H1 (cell line): ENCODE data around the gene TMEM135. TPM values are rescaled to one million over a fixed set of nuclear protein-coding genes. Genes with fewer than 3 reads are reported as not detected.

Experiments used
- CTCF ChIA-PET: fragments of 300-600 bp; sonication (Branson Sonifier 250); formaldehyde crosslinking; loops from one replicate; lab custom pipeline; 2021; ENCODE audit not compliant: partially characterized antibody; lab: Charles Lee
- POLR2A ChIA-PET: fragments of 300-600 bp; sonication (Branson Sonifier 250); formaldehyde crosslinking; loops from one replicate; lab custom pipeline; 2021; ENCODE audit warnings: inconsistent platforms; ENCODE audit not compliant: partially characterized antibody; lab: Charles Lee
- DNase-seq, 2 experiments: peaks; one replicate each; pipeline versions ENCODE4 v3.0.0 to v3.0.0-alpha.2; 2010 to 2022; ENCODE audit warnings: low spot score in 2 of 2, low read depth in 1 of 2, mixed read lengths in 1 of 2
- FAIRE-seq: peaks from 2 replicates; lab custom pipeline; 2011; peaks lifted over from hg19 to GRCh38; lab: Jason Lieb, UNC
- H2AFZ ChIP-seq: 2 replicates; pipeline ENCODE4 v1.8.1; 2012; ENCODE audit warnings: low read length, inconsistent platforms
- H2AK5ac ChIP-seq: 2 replicates; pipeline ENCODE4 v1.6.1; 2013; ENCODE audit warnings: low read depth, low read length
- H2BK120ac ChIP-seq: replicated peaks from 2 replicates; pipeline ENCODE3; 2013; ENCODE audit warnings: low read depth, low read length, inconsistent platforms
- H2BK12ac ChIP-seq: 2 replicates; pipeline ENCODE4 v1.6.1; 2013; ENCODE audit warnings: low read depth, low read length
- H2BK15ac ChIP-seq: 2 replicates; pipeline ENCODE4 v1.6.1; 2013; ENCODE audit warnings: low read length
- H2BK20ac ChIP-seq: 2 replicates; pipeline ENCODE4 v1.6.1; 2013; ENCODE audit warnings: low read length
- H2BK5ac ChIP-seq: 2 replicates; pipeline ENCODE4 v1.6.1; 2013; ENCODE audit warnings: low read depth, low read length
- H3K14ac ChIP-seq: 2 replicates; pipeline ENCODE4 v1.6.1; 2013; ENCODE audit warnings: inconsistent platforms; ENCODE audit not compliant: insufficient read length
- H3K18ac ChIP-seq: 2 replicates; pipeline ENCODE4 v1.6.1; 2013; ENCODE audit warnings: low read length; ENCODE audit errors: extremely low read depth
- H3K23ac ChIP-seq: 2 replicates; pipeline ENCODE4 v1.6.1; 2013; ENCODE audit warnings: inconsistent platforms; ENCODE audit not compliant: insufficient read length
- H3K23me2 ChIP-seq: 2 replicates; pipeline ENCODE4 v1.6.1; 2013; ENCODE audit warnings: low read depth, low read length
- H3K27ac ChIP-seq: 2 replicates; pipeline ENCODE4 v1.6.1; 2011; ENCODE audit warnings: low read depth, low read length, inconsistent platforms
- H3K27me3 ChIP-seq, 4 experiments: replicated peaks in 1 of 4; 1 replicate in 1 of 4; 2 replicates in 3 of 4; pipeline versions ENCODE4 v1.6.1 to v1.8.1; 2011 to 2013; ENCODE audit warnings: low read length in 3 of 4, mild to moderate bottlenecking in 3 of 4, inconsistent platforms in 2 of 4, mixed read lengths in 2 of 4, moderate library complexity in 1 of 4; ENCODE audit not compliant: control insufficient read depth in 3 of 4, insufficient read depth in 3 of 4; ENCODE audit errors: extremely low read depth in 1 of 4
- H3K36me3 ChIP-seq, 4 experiments: 2 replicates each; pipeline versions ENCODE4 v1.6.1 to v1.8.1; 2011 to 2013; ENCODE audit warnings: mild to moderate bottlenecking in 4 of 4, low read length in 3 of 4, moderate library complexity in 2 of 4, control low read depth in 1 of 4, inconsistent platforms in 1 of 4; ENCODE audit not compliant: insufficient read depth in 4 of 4, control insufficient read depth in 2 of 4
- H3K4ac ChIP-seq: replicated peaks from 2 replicates; pipeline ENCODE3; 2013; ENCODE audit warnings: low read length, low read depth, mixed read lengths, inconsistent platforms; ENCODE audit not compliant: insufficient read length
- H3K4me1 ChIP-seq, 4 experiments: replicated peaks in 1 of 4; 1 replicate in 1 of 4; 2 replicates in 3 of 4; pipeline versions ENCODE4 v1.6.1 to v1.8.1; 2011 to 2013; ENCODE audit warnings: low read length in 3 of 4, inconsistent platforms in 2 of 4, mixed read lengths in 1 of 4; ENCODE audit not compliant: insufficient read depth in 4 of 4, control insufficient read depth in 3 of 4
- H3K4me2 ChIP-seq, 2 experiments: 2 replicates each; pipeline versions ENCODE4 v1.6.1 to v1.8.1; 2011 to 2013; ENCODE audit warnings: low read depth in 2 of 2, low read length in 2 of 2, control low read depth in 1 of 2, inconsistent platforms in 1 of 2, mild to moderate bottlenecking in 1 of 2; ENCODE audit not compliant: insufficient read depth in 1 of 2
- H3K4me3 ChIP-seq, 4 experiments: fragments of 200-600, 300-600 bp in 1 of 4; sonication (generic), shearing (Covaris generic), sonication (Bioruptor Twin) in 1 of 4; 2 replicates each; pipeline versions ENCODE4 v1.5.1 to v1.8.1; 2011 to 2016; ENCODE audit warnings: low read length in 4 of 4, low read depth in 3 of 4, control low read depth in 2 of 4, inconsistent platforms in 2 of 4, mild to moderate bottlenecking in 2 of 4, mixed read lengths in 1 of 4, moderate library complexity in 1 of 4; ENCODE audit not compliant: insufficient read depth in 2 of 4; ENCODE audit errors: extremely low read depth in 1 of 4
- H3K56ac ChIP-seq: replicated peaks from 2 replicates; pipeline ENCODE3; 2013; ENCODE audit warnings: low read depth, mild to moderate bottlenecking, mixed read lengths, low read length, inconsistent platforms; ENCODE audit not compliant: insufficient read length
- H3K79me1 ChIP-seq: 2 replicates; pipeline ENCODE4 v1.6.1; 2013; ENCODE audit warnings: low read depth, low read length, control low read depth
- H3K79me2 ChIP-seq, 2 experiments: 2 replicates each; pipeline versions ENCODE4 v1.6.1 to v1.8.1; 2012 to 2013; ENCODE audit warnings: low read length in 2 of 2, mild to moderate bottlenecking in 2 of 2, inconsistent platforms in 1 of 2; ENCODE audit not compliant: insufficient read depth in 2 of 2, control insufficient read depth in 1 of 2
- H3K9ac ChIP-seq, 4 experiments: replicated peaks in 1 of 4; 1 replicate in 1 of 4; 2 replicates in 3 of 4; pipeline versions ENCODE4 v1.6.1 to v1.8.1; 2011 to 2013; ENCODE audit warnings: low read depth in 3 of 4, low read length in 3 of 4, control low read depth in 2 of 4, mild to moderate bottlenecking in 2 of 4, moderate library complexity in 2 of 4, inconsistent platforms in 1 of 4; ENCODE audit errors: extremely low read depth in 1 of 4
- H3K9me3 ChIP-seq, 2 experiments: 2 replicates each; pipeline versions ENCODE4 v1.6.1 to v1.8.1; 2012 to 2013; ENCODE audit warnings: mild to moderate bottlenecking in 2 of 2, moderate library complexity in 2 of 2, control low read depth in 1 of 2, inconsistent platforms in 1 of 2, low read depth in 1 of 2, low read length in 1 of 2, mixed read lengths in 1 of 2; ENCODE audit not compliant: insufficient read depth in 2 of 2
- H4K20me1 ChIP-seq, 2 experiments: replicated peaks in 1 of 2; 2 replicates each; pipeline versions ENCODE3 to v1.8.1; 2011 to 2013; ENCODE audit warnings: inconsistent platforms in 2 of 2, low read length in 2 of 2, mild to moderate bottlenecking in 1 of 2; ENCODE audit not compliant: insufficient read depth in 2 of 2, control insufficient read depth in 1 of 2
- H4K5ac ChIP-seq: 2 replicates; pipeline ENCODE4 v1.6.1; 2013; ENCODE audit warnings: low read length, low read depth, mixed read lengths, inconsistent platforms; ENCODE audit not compliant: insufficient read length
- H4K8ac ChIP-seq: 2 replicates; pipeline ENCODE4 v1.8.0; 2013; ENCODE audit warnings: mild to moderate bottlenecking, moderate library complexity, low read length, inconsistent platforms; ENCODE audit not compliant: insufficient read depth; ENCODE audit errors: extremely low read depth
- H4K91ac ChIP-seq: replicated peaks from 2 replicates; pipeline ENCODE3; 2013; ENCODE audit warnings: low read length, mixed read lengths, inconsistent platforms; ENCODE audit not compliant: insufficient read length
- BACH1 ChIP-seq: IDR thresholded peaks from 2 replicates; pipeline ENCODE4 v1.6.1; 2012; ENCODE audit warnings: low read length, improper control_type of control experiment
- CBX8 ChIP-seq: fragments of 300-800, 300-1000 bp; sonication (generic); IDR thresholded peaks from 2 replicates; pipeline ENCODE4 v1.7.1; 2016; ENCODE audit warnings: low read depth, low read length, borderline replicate concordance
- CHD1 ChIP-seq: IDR thresholded peaks from 2 replicates; pipeline ENCODE4 v1.6.1; 2012; ENCODE audit warnings: low read depth, low read length, improper control_type of control experiment
- POLR2A ChIP-seq, 2 experiments: IDR thresholded peaks; 1 replicate in 1 of 2; 2 replicates in 1 of 2; pipeline ENCODE4 v1.6.1; 2011; ENCODE audit warnings: low read depth in 2 of 2, low read length in 2 of 2, mild to moderate bottlenecking in 2 of 2; ENCODE audit errors: control extremely low read depth in 1 of 2
- RNF2 ChIP-seq: fragments of 200-900, 300-1000 bp; sonication (generic); IDR thresholded peaks from 2 replicates; pipeline ENCODE4 v1.7.1; 2016; ENCODE audit warnings: borderline replicate concordance, low read depth, mild to moderate bottlenecking, antibody characterized with exemption, low read length; ENCODE audit not compliant: poor library complexity, severe bottlenecking; ENCODE audit errors: missing control alignments
- SAP30 ChIP-seq: fragments of 300-600 bp; sonication (generic); IDR thresholded peaks from 2 replicates; pipeline ENCODE4 v1.7.1; 2012; ENCODE audit warnings: low read length, moderate library complexity, mild to moderate bottlenecking, inconsistent platforms; ENCODE audit not compliant: insufficient read depth, insufficient replicate concordance
- SIRT6 ChIP-seq: IDR thresholded peaks from one replicate; pipeline ENCODE4 v1.7.1; 2012; ENCODE audit warnings: low read length, inconsistent platforms
- WGBS, 2 experiments: shearing (Covaris generic) in 1 of 2; methylation state at CpG; one replicate each; pipeline versions ENCODE4 v1.1.6 to v1.1.7; 2013 to 2015; ENCODE audit warnings: low lambda C conversion rate in 2 of 2, mixed read lengths in 2 of 2, inconsistent platforms in 1 of 2, low coverage in 1 of 2, missing lambda C conversion rate in 1 of 2; ENCODE audit not compliant: insufficient replicate concordance in 2 of 2, insufficient coverage in 1 of 2, insufficient read length in 1 of 2; ENCODE audit errors: extremely low coverage in 1 of 2, missing lambda C conversion rate in 1 of 2; 5-methylcytosine and 5-hydroxymethylcytosine counted together
- polyA plus RNA-seq, 7 experiments: library from polyadenylated mRNA; depleted of rRNA in 3 of 7; stranded (reverse) in 5 of 7; unstranded in 2 of 7; fragments of >200 nt in 5 of 7; fragments of 200-250 nt in 2 of 7; gene quantifications; 1 replicate in 5 of 7; 2 replicates in 1 of 7; 4 replicates in 1 of 7; pipeline versions ENCODE4 v1.2.1 to v1.2.3, GENCODE V29; 2011 to 2013; ENCODE audit warnings: missing spikeins in 2 of 7, mixed read lengths in 2 of 7
- total RNA-seq: library from RNA; stranded (reverse); fragmentation: NEBNext Ultra II Directional; extraction: Animal tissue kit (Norgen Biotek cat#: 25700); gene quantifications from 2 replicates; pipeline ENCODE4 v1.2.1, GENCODE V29; 2021
- TF ChIP-seq, protein P1 (sequence below): IDR thresholded peaks from 2 replicates; pipeline ENCODE4 v1.6.1; 2012; ENCODE audit warnings: inconsistent platforms

TMEM135 gene
- total and polyA plus RNA-seq, 2 of the 8 experiments (the other 6 are each of a cell fraction or from before 2014, with no cell fraction given): 9.3 to 31.3 TPM

GRCh38 chr11:86999388-86999787, 38.3 kb upstream of the TMEM135 start:
- ChIA-PET POLR2A (no interaction called here), CTCF (interaction anchor here (0.8 to 1.8 kb wide), 5 partner anchors 11 to 98 kb away, joined by 3 to 6 read pairs (median 3); no protein-coding TSS in a partner anchor)
- Histone ChIP-seq H3K56ac (no peak overlapping the region), H3K23ac (no peak overlapping the region), H3K79me1 (no peaks in the 10 kb centered on the region), H4K8ac (no peak overlapping the region), H3K23me2 (no peaks in the 10 kb centered on the region), H4K5ac (no peak overlapping the region), H3K4ac (no peak overlapping the region), H3K18ac (no peak overlapping the region), H2BK20ac (no peak overlapping the region), H3K9ac (no peak overlapping the region), H4K20me1 (no peaks in the 10 kb centered on the region), H3K9me3 (no peaks in the 10 kb centered on the region), H3K79me2 (no peaks in the 10 kb centered on the region), H2AK5ac (no peak overlapping the region), H3K27me3 (no peaks in the 10 kb centered on the region), H2BK15ac (no peak overlapping the region), H3K14ac (no peak overlapping the region), H2BK12ac (no peak overlapping the region; the same call in 1 of the 2 replicates), H2AFZ (no peak overlapping the region), H2BK120ac (no peak overlapping the region), H2BK5ac (no peak overlapping the region), H3K27ac (no peak overlapping the region), H3K4me2 (no peak overlapping the region), H3K4me1 (no peaks in the 10 kb centered on the region), H3K36me3 (no peaks in the 10 kb centered on the region), H4K91ac (no peak overlapping the region), H3K4me3 (no peak overlapping the region)
- FAIRE-seq (no peak), DNase-seq (no peak)
- 95% methylated on average over 1 of the region's 1 CpG; no CpG with 5 or more reads in 1 of the 2 experiments for WGBS, 2 experiments
- no peak for TF ChIP-seq SAP30
- TF ChIP-seq POLR2A (IDR thresholded peaks at IDR 0.05; ENCODE audit: control extremely low read depth in 1 of 2, low read depth in 2 of 2, low read length in 2 of 2): no peak
- no peak for TF ChIP-seq RNF2
- no peak for TF ChIP-seq CHD1
- no peak for TF ChIP-seq BACH1
- TF ChIP-seq, protein P1, sequence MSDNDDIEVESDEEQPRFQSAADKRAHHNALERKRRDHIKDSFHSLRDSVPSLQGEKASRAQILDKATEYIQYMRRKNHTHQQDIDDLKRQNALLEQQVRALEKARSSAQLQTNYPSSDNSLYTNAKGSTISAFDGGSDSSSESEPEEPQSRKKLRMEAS: no peak
- TF ChIP-seq CBX8: no peak
- no peak for TF ChIP-seq SIRT6
